SK-N-SH (cell line): ENCODE measurements around the gene DYRK4. TPM values are rescaled to one million over a fixed set of nuclear protein-coding genes. Genes with fewer than 3 reads are reported as not detected.

Source experiments
- CTCF ChIA-PET: fragments of 300-600, 350-600 bp; formaldehyde crosslinking; extraction: SDS; loops from one replicate; lab custom pipeline; 2021; lab: Yijun Ruan, JAX
- POLR2A ChIA-PET: fragments of 350-600 bp; sonication (Branson Sonifier 250); formaldehyde crosslinking; extraction: SDS; loops from one replicate; lab custom pipeline; 2020; ENCODE audit warnings: antibody characterized with exemption, inconsistent platforms; lab: Yijun Ruan, JAX
- DNase-seq: peaks from one replicate; pipeline ENCODE4 v3.0.0; 2012
- H2AFZ ChIP-seq: fragments of 200-600 bp; sonication (generic); 2 replicates; pipeline ENCODE4 v1.8.1; 2016; ENCODE audit warnings: antibody characterized with exemption, mild to moderate bottlenecking, low read depth
- H3F3A ChIP-seq: fragments of 200-600 bp; sonication (generic); replicated peaks from 2 replicates; pipeline ENCODE3; 2016; ENCODE audit warnings: antibody characterized with exemption, mild to moderate bottlenecking; ENCODE audit not compliant: insufficient read depth
- H3K27ac ChIP-seq, 2 experiments: fragments of 200-500 bp in 1 of 2; fragments of 200-600 bp in 1 of 2; sonication (Bioruptor generic) in 1 of 2; sonication (generic), shearing (Covaris generic) in 1 of 2; 2 replicates each; pipeline versions ENCODE4 v1.5.1 to v1.6.1; 2014 to 2016; ENCODE audit warnings: low read depth in 2 of 2, inconsistent platforms in 1 of 2, low read length in 1 of 2, mild to moderate bottlenecking in 1 of 2, mixed read lengths in 1 of 2
- H3K27me3 ChIP-seq: fragments of 200-600 bp; sonication (generic), shearing (Covaris generic); 2 replicates; pipeline ENCODE4 v1.6.1; 2016; ENCODE audit warnings: mixed run types; ENCODE audit not compliant: insufficient read depth
- H3K36me3 ChIP-seq, 2 experiments: fragments of 200-500 bp in 1 of 2; fragments of 200-600 bp in 1 of 2; sonication (Bioruptor generic) in 1 of 2; sonication (generic) in 1 of 2; replicated peaks in 1 of 2; 2 replicates each; pipeline versions ENCODE3 to v1.5.1; 2014 to 2016; ENCODE audit warnings: low read length in 1 of 2, mild to moderate bottlenecking in 1 of 2; ENCODE audit not compliant: insufficient read depth in 2 of 2, control insufficient read depth in 1 of 2
- H3K4me1 ChIP-seq, 2 experiments: fragments of 200-500 bp in 1 of 2; fragments of 200-600 bp in 1 of 2; sonication (Bioruptor generic) in 1 of 2; sonication (generic), shearing (Covaris generic) in 1 of 2; 2 replicates each; pipeline versions ENCODE4 v1.5.1 to v1.6.1; 2014 to 2016; ENCODE audit warnings: low read depth in 1 of 2, low read length in 1 of 2, mixed run types in 1 of 2; ENCODE audit not compliant: insufficient read depth in 2 of 2, control insufficient read depth in 1 of 2
- H3K4me2 ChIP-seq: fragments of 200-600 bp; sonication (generic), shearing (Covaris generic); 2 replicates; pipeline ENCODE4 v1.6.1; 2017; ENCODE audit warnings: mixed run types
- H3K4me3 ChIP-seq, 2 experiments: fragments of 200-500 bp in 1 of 2; fragments of 200-600 bp in 1 of 2; sonication (Bioruptor generic) in 1 of 2; sonication (generic), shearing (Covaris generic) in 1 of 2; 2 replicates each; pipeline versions ENCODE4 v1.5.1 to v1.8.1; 2014 to 2016; ENCODE audit warnings: low read depth in 2 of 2, inconsistent platforms in 1 of 2, low read length in 1 of 2, mild to moderate bottlenecking in 1 of 2, mixed read lengths in 1 of 2, moderate library complexity in 1 of 2
- H3K79me2 ChIP-seq: fragments of 200-600 bp; sonication (generic); 2 replicates; pipeline ENCODE4 v1.8.1; 2017; ENCODE audit warnings: mild to moderate bottlenecking; ENCODE audit not compliant: insufficient read depth
- H3K9ac ChIP-seq: fragments of 200-600 bp; sonication (generic); 2 replicates; pipeline ENCODE4 v1.6.1; 2017; ENCODE audit warnings: mixed run types
- H3K9me2 ChIP-seq: fragments of 200-600 bp; sonication (generic); 2 replicates; pipeline ENCODE4 v1.6.1; 2017; ENCODE audit warnings: mixed run types
- H3K9me3 ChIP-seq: fragments of 200-600 bp; sonication (generic); 2 replicates; pipeline ENCODE4 v1.6.1; 2017; ENCODE audit warnings: mixed run types, mild to moderate bottlenecking, moderate library complexity
- H4K20me1 ChIP-seq: fragments of 200-600 bp; sonication (generic); 2 replicates; pipeline ENCODE4 v1.6.1; 2017; ENCODE audit warnings: mild to moderate bottlenecking, mixed run types; ENCODE audit not compliant: insufficient read depth
- EP300 ChIP-seq, 2 experiments: IDR thresholded peaks; 2 replicates each; pipeline versions ENCODE4 v1.4.0 to v1.6.1; 2012; ENCODE audit warnings: borderline replicate concordance in 1 of 2, low read depth in 1 of 2, low read length in 1 of 2
- EZH2phosphoT487 ChIP-seq: fragments of 200-600 bp; sonication (generic); IDR thresholded peaks from 2 replicates; pipeline ENCODE4 v1.6.1; 2017; ENCODE audit warnings: low read depth, mixed run types, mild to moderate bottlenecking, antibody characterized with exemption, moderate library complexity, borderline replicate concordance
- FOSL2 ChIP-seq: IDR thresholded peaks from 2 replicates; pipeline ENCODE4 v1.4.0; 2012; ENCODE audit warnings: low read depth, mild to moderate bottlenecking, moderate library complexity, borderline replicate concordance
- GABPA ChIP-seq: IDR thresholded peaks from 2 replicates; pipeline ENCODE4 v1.4.0; 2012; ENCODE audit warnings: low read depth, mild to moderate bottlenecking
- MAX ChIP-seq: IDR thresholded peaks from 2 replicates; pipeline ENCODE4 v1.4.0; 2012; ENCODE audit warnings: low read depth
- MXI1 ChIP-seq: IDR thresholded peaks from 2 replicates; pipeline ENCODE4 v1.6.1; 2012; ENCODE audit warnings: mild to moderate bottlenecking, low read depth, low read length, improper control_type of control experiment
- POLR2AphosphoS5 ChIP-seq: IDR thresholded peaks from 2 replicates; pipeline ENCODE4 v1.6.1; 2012; ENCODE audit warnings: low read depth, low read length
- RAD21 ChIP-seq: IDR thresholded peaks from 2 replicates; pipeline ENCODE4 v1.6.1; 2012; ENCODE audit warnings: mild to moderate bottlenecking, low read length
- RFX5 ChIP-seq: IDR thresholded peaks from 2 replicates; pipeline ENCODE4 v1.6.1; 2012; ENCODE audit warnings: mild to moderate bottlenecking, improper control_type of control experiment, low read length
- RXRA ChIP-seq: IDR thresholded peaks from 2 replicates; pipeline ENCODE4 v1.4.0; 2012; ENCODE audit warnings: low read depth, mild to moderate bottlenecking, borderline replicate concordance
- SIN3A ChIP-seq: IDR thresholded peaks from 2 replicates; pipeline ENCODE4 v1.6.1; 2012; ENCODE audit warnings: low read depth, mild to moderate bottlenecking, low read length, moderate library complexity, borderline replicate concordance
- TCF12 ChIP-seq: IDR thresholded peaks from 2 replicates; pipeline ENCODE4 v1.4.0; 2012
- TEAD4 ChIP-seq: IDR thresholded peaks from 2 replicates; pipeline ENCODE4 v1.4.0; 2012; ENCODE audit warnings: mild to moderate bottlenecking, borderline replicate concordance; ENCODE audit not compliant: insufficient read depth
- USF2 ChIP-seq: fragments of 150-350 bp; IDR thresholded peaks from 2 replicates; pipeline ENCODE4 v1.6.1; 2017; ENCODE audit warnings: antibody characterized with exemption, low read length, low read depth, borderline replicate concordance
- WGBS: methylation state at CpG from one replicate; pipeline ENCODE4 v1.1.6; 2017; ENCODE audit warnings: low lambda C conversion rate; 5-methylcytosine and 5-hydroxymethylcytosine counted together
- polyA plus RNA-seq, 3 experiments: library from polyadenylated mRNA; depleted of rRNA; stranded (reverse); fragments of >200 nt; gene quantifications; 2 replicates each; pipeline ENCODE4 v1.2.3, GENCODE V29; 2012
- TF ChIP-seq, protein P1 (sequence below): fragments of 200-600 bp; sonication (generic); IDR thresholded peaks from 2 replicates; pipeline ENCODE4 v1.6.1; 2017; ENCODE audit warnings: antibody characterized with exemption, mild to moderate bottlenecking, moderate library complexity
- TF ChIP-seq, protein P2 (sequence below): fragments of 150-350 bp; IDR thresholded peaks from 2 replicates; pipeline ENCODE4 v1.6.1; 2016; ENCODE audit warnings: mild to moderate bottlenecking, low read depth, low read length
- TF ChIP-seq, protein P3 (sequence below): IDR thresholded peaks from 2 replicates; pipeline ENCODE4 v1.4.0; 2012; ENCODE audit warnings: low read depth, borderline replicate concordance

The DYRK4 gene
- polyA plus RNA-seq, 1 of the 3 experiments (the other 2 are of a cell fraction) = 38.6 TPM

DNA sequence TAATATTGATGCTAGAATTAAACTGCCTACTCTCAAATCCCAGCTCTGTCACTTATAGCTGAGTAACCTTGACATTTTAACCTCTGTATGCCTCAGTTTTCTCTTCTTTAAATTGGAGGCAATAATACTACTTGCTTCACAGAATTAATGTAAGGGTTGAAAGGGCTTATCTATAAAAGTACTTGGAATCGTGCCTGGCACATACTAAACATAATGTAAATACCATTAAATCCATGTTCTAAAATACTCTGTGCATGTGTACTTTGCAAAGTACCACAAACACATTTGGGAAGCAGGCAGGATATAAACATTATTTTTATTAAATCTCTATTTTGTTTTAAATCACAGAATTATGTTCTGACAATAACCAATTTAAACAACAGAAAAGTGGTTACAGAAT, 41.9 kb downstream of the DYRK4 start:
- peaks cover 0 to 19% of the 10 kb centered on the region in 2 experiments; a peak in 2 of 4 replicates for H3K4me1 ChIP-seq
- H3K9me2 ChIP-seq = no peaks in the 10 kb centered on the region
- POLR2A ChIA-PET = no interaction called here
- no peaks in the 10 kb centered on the region for H4K20me1 ChIP-seq
- H3K9ac ChIP-seq = no peak overlapping the region
- no peak for DNase-seq
- H3K4me3 ChIP-seq = no peak overlapping the region
- no peaks in the 10 kb centered on the region for H3K9me3 ChIP-seq
- 0% methylated on average over 1 of the region's 1 CpG for WGBS
- peaks cover 0 to 2% of the 10 kb centered on the region in 2 experiments for H3K36me3 ChIP-seq
- H3K27ac ChIP-seq = no peak overlapping the region
- peaks cover 12% of the 10 kb centered on the region for H3K79me2 ChIP-seq
- H3K27me3 ChIP-seq = peaks cover 28% of the 10 kb centered on the region; the same call in 1 of the 2 replicates
- H3K4me2 ChIP-seq = no peak overlapping the region
- H3F3A ChIP-seq = no peaks in the 10 kb centered on the region
- no peak overlapping the region for H2AFZ ChIP-seq
- CTCF ChIA-PET = interaction anchor here (0.6 to 2.9 kb wide), 25 partner anchors 7 to 158 kb away, joined by 3 to 28 read pairs (median 8); partner anchors contain the start of genes AKAP3 and NDUFA9
- TF ChIP-seq EP300 (IDR thresholded peaks at IDR 0.05; ENCODE audit: borderline replicate concordance in 1 of 2, low read depth in 1 of 2, low read length in 1 of 2) (no peak), POLR2AphosphoS5 (no peak), TCF12 (no peak), RAD21 (no peak), TEAD4 (no peak), GABPA (no peak), RXRA (no peak), MAX (no peak), MXI1 (no peak), RFX5 (no peak), EZH2phosphoT487 (no peak), SIN3A (no peak), FOSL2 (no peak), USF2 (no peak)
- TF ChIP-seq, protein P1, sequence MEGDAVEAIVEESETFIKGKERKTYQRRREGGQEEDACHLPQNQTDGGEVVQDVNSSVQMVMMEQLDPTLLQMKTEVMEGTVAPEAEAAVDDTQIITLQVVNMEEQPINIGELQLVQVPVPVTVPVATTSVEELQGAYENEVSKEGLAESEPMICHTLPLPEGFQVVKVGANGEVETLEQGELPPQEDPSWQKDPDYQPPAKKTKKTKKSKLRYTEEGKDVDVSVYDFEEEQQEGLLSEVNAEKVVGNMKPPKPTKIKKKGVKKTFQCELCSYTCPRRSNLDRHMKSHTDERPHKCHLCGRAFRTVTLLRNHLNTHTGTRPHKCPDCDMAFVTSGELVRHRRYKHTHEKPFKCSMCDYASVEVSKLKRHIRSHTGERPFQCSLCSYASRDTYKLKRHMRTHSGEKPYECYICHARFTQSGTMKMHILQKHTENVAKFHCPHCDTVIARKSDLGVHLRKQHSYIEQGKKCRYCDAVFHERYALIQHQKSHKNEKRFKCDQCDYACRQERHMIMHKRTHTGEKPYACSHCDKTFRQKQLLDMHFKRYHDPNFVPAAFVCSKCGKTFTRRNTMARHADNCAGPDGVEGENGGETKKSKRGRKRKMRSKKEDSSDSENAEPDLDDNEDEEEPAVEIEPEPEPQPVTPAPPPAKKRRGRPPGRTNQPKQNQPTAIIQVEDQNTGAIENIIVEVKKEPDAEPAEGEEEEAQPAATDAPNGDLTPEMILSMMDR = no peak
- TF ChIP-seq, protein P2, sequence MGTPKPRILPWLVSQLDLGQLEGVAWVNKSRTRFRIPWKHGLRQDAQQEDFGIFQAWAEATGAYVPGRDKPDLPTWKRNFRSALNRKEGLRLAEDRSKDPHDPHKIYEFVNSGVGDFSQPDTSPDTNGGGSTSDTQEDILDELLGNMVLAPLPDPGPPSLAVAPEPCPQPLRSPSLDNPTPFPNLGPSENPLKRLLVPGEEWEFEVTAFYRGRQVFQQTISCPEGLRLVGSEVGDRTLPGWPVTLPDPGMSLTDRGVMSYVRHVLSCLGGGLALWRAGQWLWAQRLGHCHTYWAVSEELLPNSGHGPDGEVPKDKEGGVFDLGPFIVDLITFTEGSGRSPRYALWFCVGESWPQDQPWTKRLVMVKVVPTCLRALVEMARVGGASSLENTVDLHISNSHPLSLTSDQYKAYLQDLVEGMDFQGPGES = no peak
- TF ChIP-seq, protein P3, sequence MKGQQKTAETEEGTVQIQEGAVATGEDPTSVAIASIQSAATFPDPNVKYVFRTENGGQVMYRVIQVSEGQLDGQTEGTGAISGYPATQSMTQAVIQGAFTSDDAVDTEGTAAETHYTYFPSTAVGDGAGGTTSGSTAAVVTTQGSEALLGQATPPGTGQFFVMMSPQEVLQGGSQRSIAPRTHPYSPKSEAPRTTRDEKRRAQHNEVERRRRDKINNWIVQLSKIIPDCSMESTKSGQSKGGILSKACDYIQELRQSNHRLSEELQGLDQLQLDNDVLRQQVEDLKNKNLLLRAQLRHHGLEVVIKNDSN = no peak
